ENCODE results near the gene VPS26B.

DNA sequence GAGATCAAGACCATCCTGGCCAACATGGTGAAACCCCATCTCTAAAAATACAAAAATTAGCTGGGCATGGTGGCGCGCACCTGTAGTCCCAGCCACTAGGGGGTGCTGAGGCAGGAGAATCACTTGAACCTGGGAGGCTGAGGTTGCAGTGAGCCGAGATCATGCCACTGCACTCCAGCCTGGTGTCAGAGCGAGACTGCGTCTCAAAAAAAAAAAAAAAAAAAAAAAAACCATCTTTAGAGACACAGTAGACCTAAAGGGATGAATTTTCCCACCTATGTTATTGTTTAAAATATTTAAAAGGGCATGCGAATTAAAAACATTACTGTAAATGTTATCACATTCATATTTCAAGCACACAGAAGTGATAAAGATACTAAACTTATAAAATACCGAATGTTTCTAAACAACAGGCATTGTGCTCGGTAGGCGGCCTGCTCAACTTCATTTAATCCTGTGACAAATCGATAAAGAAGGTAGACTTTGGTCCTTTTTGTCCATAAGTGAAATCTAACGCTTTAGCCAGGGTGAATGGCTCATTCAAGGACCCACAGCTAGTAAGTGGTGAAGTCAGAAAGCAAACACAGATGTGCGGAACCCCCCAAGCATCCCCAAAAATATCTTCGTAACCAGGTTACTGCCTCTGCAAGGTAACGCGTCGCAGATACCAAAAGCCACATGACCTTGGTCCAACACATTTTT, 16.8 kb upstream of the VPS26B start:
- no peak for TF ChIP-seq POLR2AphosphoS5 (IDR thresholded peaks at IDR 0.05; ENCODE audit: low read depth, low read length)
- TF ChIP-seq, protein P1, sequence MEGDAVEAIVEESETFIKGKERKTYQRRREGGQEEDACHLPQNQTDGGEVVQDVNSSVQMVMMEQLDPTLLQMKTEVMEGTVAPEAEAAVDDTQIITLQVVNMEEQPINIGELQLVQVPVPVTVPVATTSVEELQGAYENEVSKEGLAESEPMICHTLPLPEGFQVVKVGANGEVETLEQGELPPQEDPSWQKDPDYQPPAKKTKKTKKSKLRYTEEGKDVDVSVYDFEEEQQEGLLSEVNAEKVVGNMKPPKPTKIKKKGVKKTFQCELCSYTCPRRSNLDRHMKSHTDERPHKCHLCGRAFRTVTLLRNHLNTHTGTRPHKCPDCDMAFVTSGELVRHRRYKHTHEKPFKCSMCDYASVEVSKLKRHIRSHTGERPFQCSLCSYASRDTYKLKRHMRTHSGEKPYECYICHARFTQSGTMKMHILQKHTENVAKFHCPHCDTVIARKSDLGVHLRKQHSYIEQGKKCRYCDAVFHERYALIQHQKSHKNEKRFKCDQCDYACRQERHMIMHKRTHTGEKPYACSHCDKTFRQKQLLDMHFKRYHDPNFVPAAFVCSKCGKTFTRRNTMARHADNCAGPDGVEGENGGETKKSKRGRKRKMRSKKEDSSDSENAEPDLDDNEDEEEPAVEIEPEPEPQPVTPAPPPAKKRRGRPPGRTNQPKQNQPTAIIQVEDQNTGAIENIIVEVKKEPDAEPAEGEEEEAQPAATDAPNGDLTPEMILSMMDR (IDR thresholded peaks at IDR 0.05) = peak; percentile 96

Data from Panc1 (cell line).